ENCODE results near the gene ZNF804B.

- TF ChIP-seq CTCF (IDR thresholded peaks at IDR 0.05): no peak
- TF ChIP-seq POLR2A (IDR thresholded peaks at IDR 0.05): no peak
These were observed 411.1 kb downstream of the ZNF804B start for GRCh38 chr7:89170628-89171027.

Data from esophagus squamous epithelium (tissue), 4 donors.